HG02870 (cell line): ENCODE results near the gene EZR.

Experiments
- ATAC-seq: cut with Tn5 transposase; IDR thresholded peaks from one replicate; pipeline ENCODE4 v1.9.1; 2021; ENCODE audit warnings: mild to moderate bottlenecking, moderate library complexity; ENCODE audit not compliant: unreplicated experiment

The EZR gene

DNA sequence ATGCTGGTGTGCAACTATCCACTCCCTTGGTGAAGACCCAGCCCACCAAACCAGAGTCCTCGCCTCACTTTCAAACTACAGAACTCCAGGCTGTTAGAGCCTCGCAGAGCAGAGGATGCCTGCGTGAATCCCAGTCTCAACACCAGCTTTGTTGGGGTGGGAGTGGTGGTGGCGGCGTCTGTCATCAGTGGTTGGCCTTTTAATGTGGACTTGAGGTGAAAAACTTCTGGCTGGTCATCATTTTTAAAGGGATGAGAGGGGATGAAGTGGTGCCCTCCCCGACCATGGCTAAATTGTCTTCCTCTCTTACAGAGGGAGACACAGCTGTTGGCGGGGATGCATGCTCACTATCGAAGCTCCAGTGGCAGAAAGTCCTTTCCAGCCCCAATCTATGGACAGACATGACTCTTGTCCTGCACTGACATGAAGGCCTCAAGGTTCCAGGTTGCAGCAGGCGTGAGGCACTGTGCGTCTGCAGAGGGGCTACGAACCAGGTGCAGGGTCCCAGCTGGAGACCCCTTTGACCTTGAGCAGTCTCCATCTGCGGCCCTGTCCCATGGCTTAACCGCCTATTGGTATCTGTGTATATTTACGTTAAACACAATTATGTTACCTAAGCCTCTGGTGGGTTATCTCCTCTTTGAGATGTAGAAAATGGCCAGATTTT lies 54.9 kb downstream of the EZR start:
- ATAC-seq: no peak

DNA sequence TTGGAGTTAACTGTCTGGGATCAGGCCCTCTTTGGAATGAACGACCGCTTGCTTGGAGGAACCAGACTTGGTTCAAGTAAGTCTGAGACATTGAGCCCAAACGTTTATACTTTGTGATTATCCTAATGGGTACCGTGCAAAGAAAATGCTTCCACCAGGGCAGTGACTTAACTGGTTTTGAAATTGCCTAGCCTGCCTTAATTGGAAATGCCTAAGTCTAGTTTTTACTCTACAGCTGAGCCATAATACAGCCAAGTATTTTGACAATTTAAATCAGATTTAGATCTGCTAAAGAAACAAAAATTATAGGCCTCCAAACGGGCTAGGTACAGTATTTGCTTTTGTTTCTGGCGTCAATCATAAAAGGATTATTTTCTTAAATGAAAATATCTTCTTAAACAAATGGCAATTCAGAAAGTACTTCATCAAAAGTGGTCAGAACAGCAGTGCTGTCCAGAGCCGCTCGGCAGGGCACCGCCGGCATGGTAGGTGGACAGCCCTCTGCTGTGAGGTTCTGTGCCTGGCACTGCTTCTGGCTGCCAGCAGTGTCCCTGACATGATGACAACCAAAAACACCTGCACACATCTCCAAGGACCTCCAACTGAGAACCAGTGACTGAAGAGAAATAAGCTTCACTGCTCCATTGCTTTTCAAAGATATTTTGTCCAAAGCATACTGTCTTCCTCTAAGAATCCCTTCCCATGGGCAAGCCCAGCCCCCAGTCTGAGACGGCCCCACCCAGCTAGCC lies 55.6 kb downstream of the EZR start:
- ATAC-seq: no peak

DNA sequence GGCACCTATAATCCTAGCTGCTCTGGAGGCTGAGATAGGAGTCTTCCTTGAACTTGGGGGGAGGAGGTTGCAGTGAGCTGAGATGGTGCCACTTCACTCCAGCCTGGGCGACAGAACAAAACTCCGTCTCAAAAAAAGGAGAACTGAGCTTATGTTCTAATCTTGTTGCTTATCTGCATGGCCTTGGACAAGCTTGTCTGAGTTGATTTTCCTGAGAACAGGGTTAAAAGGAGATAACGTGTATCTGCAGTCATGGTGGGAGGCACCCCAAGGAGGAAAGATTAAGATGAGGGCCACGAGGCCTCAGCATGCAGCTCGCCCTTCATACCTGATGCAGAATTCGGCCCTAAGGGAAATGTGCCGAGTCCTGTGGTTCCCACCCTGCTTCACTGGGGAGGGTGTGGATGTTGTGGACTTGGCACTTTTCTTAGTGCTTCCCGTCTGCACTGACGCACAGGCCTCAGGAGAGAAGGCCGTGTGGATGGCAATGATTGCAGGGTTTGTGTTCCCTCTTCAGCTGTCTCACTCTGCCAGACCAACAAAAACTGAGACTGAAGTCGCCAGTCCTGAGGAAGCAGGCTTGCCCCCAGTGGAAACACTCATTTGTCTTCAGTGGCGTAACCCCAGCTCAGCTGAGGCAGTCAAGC lies 56.3 kb downstream of the EZR start:
- ATAC-seq: no peak

DNA sequence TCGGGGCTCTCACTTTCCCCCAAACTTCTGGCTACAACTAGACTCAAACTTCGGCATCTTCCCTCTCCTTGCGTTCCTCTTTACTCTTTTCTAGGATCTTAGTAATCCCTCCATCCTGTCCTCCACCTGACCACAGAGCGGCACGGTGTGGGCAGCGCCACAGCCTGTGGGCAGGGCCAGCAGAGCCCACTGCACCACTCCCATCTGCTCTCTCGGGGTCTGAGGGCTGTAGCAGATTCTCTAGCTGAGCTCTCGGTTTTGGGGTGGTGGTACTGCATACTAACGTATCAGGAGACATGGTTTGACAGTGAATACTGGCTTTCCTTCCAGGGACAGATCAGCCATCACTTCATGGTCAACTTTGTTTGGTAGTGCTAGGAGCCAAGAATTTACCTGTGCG lies 57.4 kb downstream of the EZR start:
- ATAC-seq: no peak

DNA sequence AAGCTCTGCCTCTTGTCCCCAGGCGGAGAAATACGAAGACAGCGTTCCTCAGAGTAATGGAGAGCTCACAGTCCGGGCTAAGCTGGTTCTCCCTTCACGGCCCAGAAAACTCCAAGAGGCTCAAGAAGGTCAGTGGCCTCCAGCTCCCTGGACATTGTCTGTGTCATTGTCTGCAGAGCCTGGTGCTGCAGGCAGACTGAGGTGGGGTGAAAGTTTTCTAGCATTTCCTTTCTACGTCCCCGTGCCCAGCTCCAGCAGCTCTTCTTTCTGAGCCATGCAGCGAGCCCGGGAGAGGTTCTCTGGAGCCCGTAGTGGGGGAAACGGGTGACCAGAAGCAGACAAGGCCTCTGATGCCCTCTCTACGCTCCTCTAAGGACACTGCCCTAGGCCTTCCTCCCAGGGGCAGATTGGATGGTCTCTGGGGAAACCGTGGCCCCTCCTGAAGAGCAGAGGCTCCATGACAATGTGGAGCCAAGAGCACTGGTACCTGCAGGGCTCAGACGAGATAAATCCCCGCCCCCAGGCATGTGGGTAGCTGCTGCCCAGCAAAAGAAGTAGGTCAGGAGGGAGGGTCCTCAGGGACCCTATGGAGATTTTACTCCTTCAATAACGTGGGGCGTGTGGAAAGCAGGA lies 58.4 kb downstream of the EZR start:
- ATAC-seq: no peak

DNA sequence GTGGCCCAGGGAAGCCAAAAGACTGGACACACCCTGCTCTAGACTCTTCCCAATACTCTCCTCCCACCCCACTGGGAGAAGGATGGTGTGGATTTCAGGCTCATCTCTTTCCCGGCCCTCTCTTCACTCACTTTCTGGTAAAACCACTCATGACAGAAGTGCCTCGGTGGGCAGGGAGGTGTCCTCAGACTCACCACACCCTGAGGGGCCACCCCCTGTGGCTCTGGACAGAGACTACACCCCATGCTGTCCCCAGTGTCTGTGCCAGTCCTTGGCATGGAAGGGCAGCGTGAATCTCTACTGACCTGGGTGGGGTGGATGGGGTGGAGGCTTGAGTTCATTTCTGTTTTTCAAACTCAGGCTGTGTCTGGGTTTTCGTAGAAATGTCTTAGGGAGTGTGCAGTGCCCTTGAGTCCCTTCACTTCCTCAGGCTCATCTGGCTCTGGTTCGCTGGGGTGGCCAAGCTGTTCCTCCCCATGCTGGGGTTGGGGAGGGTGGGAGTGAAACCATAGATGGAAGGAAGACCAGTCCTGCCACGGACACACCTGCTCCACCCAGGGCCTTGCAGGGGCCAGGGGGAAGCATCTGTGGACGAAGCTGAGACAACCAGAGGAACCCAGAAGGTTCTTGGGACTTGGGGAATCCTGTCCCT lies 59.1 kb downstream of the EZR start:
- no peak for ATAC-seq

DNA sequence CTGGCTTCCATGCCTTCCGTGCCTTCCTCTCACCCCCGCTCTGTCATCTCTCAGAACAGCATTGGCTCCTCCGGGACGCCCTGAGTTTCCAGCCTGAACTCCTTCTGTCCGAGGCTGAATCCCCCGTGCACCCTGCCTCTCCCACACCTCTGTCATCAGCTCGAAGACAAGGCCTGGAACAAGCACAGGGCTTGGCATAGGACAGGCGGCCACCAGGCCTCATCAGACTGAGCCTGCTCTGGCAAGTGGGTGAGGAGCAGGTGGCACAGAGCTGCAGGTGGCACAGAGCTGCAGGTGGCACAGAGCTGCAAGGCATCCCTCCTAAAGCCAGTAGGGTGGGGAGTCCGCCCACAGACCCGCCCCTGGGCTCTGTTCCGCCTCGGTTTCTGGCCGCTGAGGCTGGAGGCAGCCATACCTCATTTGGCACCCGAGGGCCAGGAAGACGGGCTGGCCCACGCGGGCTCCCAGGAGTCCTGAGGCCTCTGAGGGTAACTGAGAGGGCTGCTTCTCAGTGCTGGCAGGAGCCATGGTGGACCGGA lies 60.2 kb downstream of the EZR start:
- ATAC-seq: no peak

DNA sequence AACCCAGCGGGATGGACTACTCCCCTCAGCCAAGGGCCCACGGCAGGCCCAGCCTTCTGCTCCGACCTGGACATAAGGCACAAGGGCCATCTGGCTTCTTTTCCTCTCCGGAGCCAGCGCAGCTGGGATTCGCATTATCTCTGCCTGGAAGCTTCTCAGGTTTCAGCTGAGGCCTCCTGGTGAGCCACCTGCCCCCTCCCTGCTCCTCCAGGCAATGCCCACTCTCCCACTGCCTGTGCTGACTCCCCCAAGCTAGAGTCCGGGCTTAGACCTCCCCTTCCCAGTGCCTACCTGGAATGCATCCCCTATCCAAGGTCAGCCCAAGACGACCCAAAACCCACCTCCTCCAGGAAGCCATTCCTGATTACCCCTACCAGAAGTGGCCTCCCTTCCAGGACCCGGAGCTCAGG lies 60.7 kb downstream of the EZR start:
- no peak for ATAC-seq

DNA sequence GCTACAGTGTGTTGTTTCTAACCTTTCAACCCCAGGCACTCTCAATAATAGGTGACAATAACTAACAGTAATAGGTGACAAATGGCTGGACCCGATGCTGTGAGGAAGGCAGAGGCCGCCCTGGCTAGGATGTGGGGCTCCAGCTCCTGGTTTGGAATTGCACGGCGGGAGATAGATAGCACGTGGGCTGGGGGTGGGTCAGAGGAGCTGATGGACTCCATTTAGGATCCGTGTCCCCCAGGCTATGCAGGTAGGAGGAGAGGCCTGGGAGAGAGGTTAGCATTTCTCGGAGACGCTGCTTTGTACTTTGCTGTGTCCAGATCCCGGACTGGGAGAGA lies 61.4 kb downstream of the EZR start:
- ATAC-seq: no peak

DNA sequence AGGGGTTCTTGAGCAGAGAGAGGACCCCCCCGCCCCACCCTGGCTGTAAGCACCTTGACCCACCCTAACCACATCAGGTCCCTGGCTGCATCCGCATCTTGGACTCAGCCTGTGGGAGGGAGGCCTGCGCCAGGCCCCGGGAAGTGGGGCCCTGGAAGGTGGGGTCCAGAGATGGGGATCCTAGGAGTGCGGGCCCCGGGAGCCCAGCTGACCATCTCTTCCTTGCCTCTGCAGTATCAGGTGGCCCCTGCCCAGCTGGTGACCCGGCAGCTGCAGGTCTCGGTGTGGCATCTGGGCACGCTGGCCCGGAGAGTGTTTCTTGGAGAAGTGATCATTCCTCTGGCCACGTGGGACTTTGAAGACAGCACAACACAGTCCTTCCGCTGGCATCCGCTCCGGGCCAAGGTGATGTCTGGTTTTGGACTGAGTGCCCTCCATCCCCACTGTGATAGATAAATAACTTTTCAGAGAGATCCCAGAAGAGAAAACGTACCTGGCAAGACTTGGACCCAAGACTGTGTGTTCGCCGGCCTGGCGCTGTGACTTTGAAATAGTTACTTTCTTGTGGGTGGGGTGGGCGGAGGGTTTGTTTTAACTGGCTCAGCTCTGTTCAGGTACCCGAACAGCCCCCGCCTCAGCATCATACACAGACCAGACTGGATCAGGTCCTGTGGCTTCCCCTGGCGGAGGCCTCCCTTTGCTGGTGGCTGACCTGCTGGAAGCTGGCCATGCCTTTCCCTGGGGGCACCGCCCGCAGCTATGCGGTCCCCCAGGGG lies 62.0 kb downstream of the EZR start:
- no peak for ATAC-seq

DNA sequence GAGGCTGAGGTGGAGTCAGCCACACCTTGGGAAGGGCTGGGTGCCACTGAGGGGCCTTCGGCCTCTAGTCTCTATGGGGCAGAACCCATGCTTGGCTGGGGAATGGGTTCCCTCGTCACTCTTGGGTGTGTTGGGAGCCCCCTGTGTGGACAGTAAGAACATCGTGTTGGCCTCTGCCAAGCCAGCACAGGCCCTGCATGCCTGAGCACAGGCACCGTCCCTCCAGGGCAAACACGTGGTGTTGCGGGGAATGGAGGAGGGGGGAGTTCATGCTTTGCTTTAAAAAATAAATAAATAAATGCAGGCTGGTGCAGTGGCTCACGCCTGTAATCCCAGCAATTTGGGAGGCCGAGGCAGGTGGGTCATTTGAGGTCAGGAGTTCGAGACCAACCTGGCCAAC lies 63.0 kb downstream of the EZR start:
- no peak for ATAC-seq

DNA sequence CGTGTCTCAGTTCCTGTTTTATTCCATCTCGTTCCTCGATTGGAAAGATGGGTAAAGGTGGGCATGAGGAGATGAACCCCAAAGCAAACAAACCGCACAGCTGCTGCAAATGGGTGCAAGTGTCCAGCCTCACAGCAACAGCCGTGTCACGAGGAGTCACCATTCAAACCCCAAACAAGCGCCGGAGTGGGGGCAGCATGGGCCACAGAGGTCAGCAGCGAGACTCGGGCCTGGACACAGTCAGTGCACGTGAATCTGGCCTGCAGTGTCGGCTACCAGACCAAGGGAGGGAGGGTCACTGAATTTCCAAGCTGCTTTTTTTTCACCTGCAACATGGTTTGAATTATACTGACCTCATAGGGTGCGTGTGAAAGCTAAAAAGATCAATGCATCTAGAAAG lies 63.5 kb downstream of the EZR start:
- no peak for ATAC-seq

DNA sequence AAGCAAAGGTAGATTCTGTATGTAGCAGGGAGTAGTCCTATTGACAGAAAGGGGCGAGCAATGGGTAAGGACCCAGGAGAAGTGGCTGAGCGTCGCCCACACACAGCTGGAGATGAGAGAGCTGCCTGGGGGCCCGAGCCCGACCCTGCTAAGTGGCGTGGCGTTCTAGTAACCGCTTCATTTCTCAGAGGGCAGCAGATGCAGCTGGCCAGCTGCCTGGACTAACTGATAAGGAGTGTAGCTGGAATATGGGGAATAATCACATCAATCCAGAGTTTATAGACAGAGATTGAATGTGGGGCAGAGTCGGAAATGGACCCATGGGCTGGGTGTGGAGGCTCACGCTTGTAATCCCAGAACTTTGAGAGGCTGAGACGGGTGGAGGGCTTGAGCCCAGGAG lies 64.4 kb downstream of the EZR start:
- no peak for ATAC-seq

DNA sequence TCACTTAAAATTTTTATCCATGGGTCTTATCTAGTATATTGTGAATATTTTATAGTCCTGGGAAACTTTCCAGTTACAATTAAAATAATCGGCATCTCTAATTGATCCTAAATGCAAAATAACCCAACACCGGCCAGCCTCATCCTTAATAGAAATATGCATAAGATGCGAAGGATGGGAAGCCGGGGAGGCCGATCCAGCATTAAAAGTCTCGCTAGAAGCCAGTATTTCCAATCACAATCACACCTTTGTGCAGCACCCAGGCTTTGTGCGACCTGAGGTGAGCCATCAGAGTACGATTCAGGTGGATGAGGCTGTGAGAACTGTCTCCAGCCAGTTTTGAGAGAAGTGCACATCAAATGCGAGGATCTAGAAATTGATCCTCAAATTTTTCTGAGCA lies 65.4 kb downstream of the EZR start:
- ATAC-seq: no peak

DNA sequence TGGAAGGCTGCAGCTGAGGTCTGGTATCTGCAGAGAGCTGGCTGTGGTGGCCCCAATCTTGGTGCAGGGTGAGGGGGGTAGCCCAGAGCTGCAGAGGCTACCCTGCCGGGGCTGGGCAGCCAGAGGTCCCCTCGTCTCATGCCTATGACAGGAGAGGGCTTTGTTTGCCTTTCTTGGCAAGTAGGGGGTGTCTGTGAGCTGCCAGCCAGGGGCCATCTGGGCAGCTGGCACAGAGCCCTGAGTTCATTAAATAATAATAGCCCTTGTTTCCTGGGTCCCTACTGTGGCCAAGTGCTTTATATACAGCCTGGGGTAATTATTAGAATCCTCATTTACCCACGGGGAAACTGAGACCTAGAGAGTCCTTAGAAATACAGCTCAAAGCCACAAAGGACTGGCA lies 66.6 kb downstream of the EZR start:
- ATAC-seq: no peak

DNA sequence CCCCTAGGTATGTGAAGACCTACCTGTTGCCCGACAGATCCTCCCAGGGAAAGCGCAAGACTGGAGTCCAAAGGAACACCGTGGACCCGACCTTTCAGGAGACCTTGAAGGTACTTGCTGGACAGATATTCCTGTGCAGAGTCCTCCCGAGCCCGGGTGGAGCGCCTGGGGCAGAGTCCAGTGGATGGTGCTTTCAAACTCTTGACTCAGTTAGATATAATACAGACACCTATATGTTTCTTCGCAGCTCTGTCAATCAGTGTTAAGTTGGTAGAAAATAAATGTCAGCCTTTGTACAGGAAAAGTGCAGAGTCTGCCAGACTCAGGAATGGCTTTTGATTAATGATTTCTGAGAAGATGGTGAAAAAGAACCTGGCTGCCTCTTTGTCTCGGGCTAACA lies 67.2 kb downstream of the EZR start:
- ATAC-seq: no peak

DNA sequence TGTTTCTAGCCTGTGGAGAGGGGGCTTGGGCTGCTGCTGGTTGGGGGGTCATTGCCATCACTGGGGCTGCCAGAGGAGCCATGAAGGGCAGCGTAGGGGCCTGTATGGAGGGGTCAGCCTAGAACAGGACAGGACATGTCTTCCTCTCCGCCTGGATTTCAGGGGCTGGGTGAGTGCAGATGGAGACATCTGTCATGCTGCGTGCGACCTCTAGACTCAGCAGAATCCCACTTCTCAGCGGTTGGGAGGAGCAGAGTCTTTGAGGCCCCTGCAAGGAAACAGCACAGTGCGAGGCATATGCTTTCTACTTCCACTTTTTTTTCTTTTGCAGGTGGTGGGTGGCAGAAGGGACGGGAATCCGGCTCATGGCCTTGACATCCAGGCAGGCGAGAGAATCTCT lies 67.9 kb downstream of the EZR start:
- ATAC-seq: no peak

DNA sequence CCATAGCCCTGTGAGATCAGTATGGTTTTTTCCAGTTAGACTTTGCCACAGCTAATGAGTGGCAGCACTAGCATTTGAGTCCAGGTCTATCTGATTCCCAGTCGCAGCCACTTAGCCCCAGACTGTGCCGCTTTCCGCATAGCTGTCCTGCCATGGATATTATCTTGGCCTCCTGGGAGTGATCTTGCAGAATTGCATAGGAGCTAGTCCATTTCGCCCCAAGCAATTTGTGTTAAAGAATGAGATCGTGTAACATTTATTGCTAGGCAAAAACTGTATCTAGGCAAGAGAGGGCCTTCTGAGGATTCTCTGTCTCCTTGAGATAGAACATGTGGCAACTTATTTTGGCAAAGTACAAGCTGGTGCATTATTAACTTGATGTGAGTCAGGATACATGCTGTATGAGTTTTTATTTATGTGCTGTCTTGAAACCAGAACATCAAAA lies 74.2 kb downstream of the EZR start:
- ATAC-seq: no peak

DNA sequence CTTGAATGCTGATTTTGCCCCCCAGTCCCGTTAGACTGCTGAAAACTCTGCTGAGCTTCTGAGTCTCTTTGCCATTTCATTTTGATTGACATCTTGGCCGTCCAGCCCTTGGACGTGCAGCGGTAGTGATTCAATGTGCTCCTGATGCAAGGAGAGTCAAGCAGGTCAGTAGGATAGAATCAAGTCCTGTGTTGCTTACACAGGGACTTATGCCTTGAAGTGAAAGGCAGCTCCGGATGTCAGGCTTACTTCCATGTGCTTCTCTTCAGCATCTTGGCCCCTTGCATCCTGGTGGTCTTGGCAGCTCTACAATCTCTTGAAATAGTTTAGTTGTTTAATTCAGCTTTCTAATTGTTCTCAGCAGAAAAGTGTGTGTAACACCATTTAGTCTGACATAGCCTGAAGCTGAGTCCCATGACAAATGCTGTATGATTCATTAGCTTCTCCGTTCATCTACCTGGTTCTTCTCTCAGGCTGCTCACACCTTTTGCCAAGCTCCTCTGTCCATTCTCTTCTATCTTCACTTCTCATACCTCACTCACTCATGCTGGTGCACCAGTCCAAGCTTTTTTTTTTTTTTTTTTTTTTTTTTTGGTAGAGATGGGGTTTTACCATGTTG lies 76.0 kb downstream of the EZR start:
- no peak for ATAC-seq

DNA sequence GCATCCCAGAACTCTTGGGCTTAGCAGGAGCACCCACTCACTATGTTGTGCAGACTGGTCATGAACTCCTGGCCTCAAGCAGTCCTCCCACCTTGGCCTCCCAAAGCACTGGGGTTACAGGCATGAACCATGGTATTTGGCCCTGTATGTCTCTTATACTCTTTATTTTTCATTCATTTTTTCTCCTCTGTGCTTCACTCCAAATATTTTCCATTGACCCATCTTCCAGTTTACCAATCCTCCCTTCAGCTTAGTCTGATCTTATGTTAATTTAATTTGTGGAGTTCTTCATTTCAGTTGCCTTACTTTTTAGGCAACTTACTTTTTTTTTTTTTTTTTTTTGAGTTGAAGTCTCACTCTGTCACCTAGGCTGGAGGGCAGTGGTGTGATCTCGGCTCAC lies 79.5 kb downstream of the EZR start:
- ATAC-seq: no peak
